ENCODE results near the gene CLDN6. TPM values are rescaled to one million over a fixed set of nuclear protein-coding genes. Genes with fewer than 3 reads are reported as not detected.

CLDN6 gene
- total RNA-seq, 1 experiment from 2014 or later, result 0.49 TPM

DNA sequence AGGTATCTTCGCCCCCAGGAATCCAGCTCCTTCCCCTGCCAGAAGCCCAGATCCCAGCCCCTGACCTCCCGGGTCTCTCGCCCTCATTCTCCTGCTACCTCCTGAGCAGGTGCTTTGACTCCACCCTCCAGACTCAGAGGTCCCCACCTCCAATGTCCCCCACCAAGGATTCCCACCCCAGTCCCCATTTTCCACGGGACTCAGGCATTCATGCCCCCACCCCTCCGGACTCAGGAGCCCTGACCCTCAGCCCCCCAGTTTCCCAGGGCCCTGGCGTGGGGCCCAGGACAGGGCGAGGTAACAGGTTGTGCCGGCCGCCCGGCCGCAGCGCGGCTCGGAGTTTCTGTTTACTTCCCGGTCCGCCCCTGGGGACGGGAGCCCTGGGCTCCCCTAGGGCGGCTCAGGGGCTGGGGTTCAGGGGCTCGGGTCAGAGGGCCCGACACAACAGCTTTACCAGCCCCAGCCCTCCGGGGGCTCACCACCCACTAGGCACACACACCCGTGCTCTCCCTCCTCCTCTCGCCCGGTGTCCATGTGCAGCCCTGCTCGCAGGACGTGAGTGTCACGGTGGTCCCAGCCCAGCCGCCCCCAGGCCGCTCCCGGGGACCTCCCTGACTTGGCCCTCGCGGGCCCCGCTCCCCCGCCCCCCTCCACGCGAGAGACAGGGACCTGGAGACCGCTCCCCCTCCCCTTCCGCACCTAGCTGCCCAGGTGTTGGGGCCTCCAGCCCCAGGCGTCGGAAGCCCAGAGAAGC, 18.2 kb upstream of the CLDN6 start:
- Histone ChIP-seq H3K9ac (ENCODE audit: low read length) (peak overlapping the region; percentile 75), H2AFZ (ENCODE audit: low read depth, low read length, poor library complexity, severe bottlenecking) (no peak overlapping the region), H3K27me3 (ENCODE audit: insufficient read depth, low read length) (no peaks in the 10 kb centered on the region), H3K4me1 (ENCODE audit: control insufficient read depth in 1 of 2, insufficient read depth in 2 of 2, low read length in 2 of 2) (peaks cover 15 to 52% of the 10 kb centered on the region in 2 experiments), H3K9me2 (ENCODE audit: insufficient read depth) (no peaks in the 10 kb centered on the region), H3K4me3 (replicated peaks in 1 of 2; ENCODE audit: low read depth in 1 of 2, low read length in 2 of 2) (peak overlapping the region; percentile 61 to 76), H3K79me2 (ENCODE audit: insufficient read depth, low read length) (no peaks in the 10 kb centered on the region), H3K36me3 (ENCODE audit: control insufficient read depth in 1 of 2, insufficient read depth in 2 of 2, low read length in 2 of 2) (no peaks in the 10 kb centered on the region), H3K27ac (ENCODE audit: low read depth, low read length) (peak overlapping the region; percentile 26; the same call in 1 of the 2 replicates), H3K4me2 (ENCODE audit: low read length) (peak overlapping the region; percentile 95), H3K9me3 (ENCODE audit: control insufficient read depth in 1 of 2, insufficient read depth in 1 of 2, low read depth in 1 of 2, low read length in 2 of 2) (no peaks in the 10 kb centered on the region), H4K20me1 (ENCODE audit: insufficient read depth) (no peaks in the 10 kb centered on the region)
- CTCF ChIA-PET, result interaction anchor here (1.1 kb wide), 1 partner anchor 9 kb away, joined by 3 read pairs; no protein-coding TSS in a partner anchor
- RAD21 ChIA-PET (ENCODE audit: low non-redundant PET in 1 of 2, low total read pairs in 2 of 2, uncharacterized antibody in 2 of 2, unreplicated experiment in 2 of 2), result no interaction called here
- TF ChIP-seq YY1 (IDR thresholded peaks at IDR 0.05; ENCODE audit: extremely low read depth, insufficient replicate concordance, low read depth, low read length) (no peak), FOSL1 (IDR thresholded peaks at IDR 0.05; ENCODE audit: low read depth) (no peak), POLR2A (IDR thresholded peaks at IDR 0.05; ENCODE audit: borderline replicate concordance, extremely low read depth, insufficient read depth, insufficient read length) (no peak), ZNF274 (IDR thresholded peaks at IDR 0.05; ENCODE audit: low read depth, low read length) (no peak), SRF (IDR thresholded peaks at IDR 0.05; ENCODE audit: low read depth) (no peak), EZH2phosphoT487 (IDR thresholded peaks at IDR 0.05; ENCODE audit: borderline replicate concordance) (no peak), TCF7L2 (IDR thresholded peaks at IDR 0.05; ENCODE audit: borderline replicate concordance, extremely low read depth, insufficient read depth, insufficient read length) (no peak), EZH2 (IDR thresholded peaks at IDR 0.05) (no peak), SIN3A (IDR thresholded peaks at IDR 0.05; ENCODE audit: low read depth) (no peak)
- TF ChIP-seq, protein P1, sequence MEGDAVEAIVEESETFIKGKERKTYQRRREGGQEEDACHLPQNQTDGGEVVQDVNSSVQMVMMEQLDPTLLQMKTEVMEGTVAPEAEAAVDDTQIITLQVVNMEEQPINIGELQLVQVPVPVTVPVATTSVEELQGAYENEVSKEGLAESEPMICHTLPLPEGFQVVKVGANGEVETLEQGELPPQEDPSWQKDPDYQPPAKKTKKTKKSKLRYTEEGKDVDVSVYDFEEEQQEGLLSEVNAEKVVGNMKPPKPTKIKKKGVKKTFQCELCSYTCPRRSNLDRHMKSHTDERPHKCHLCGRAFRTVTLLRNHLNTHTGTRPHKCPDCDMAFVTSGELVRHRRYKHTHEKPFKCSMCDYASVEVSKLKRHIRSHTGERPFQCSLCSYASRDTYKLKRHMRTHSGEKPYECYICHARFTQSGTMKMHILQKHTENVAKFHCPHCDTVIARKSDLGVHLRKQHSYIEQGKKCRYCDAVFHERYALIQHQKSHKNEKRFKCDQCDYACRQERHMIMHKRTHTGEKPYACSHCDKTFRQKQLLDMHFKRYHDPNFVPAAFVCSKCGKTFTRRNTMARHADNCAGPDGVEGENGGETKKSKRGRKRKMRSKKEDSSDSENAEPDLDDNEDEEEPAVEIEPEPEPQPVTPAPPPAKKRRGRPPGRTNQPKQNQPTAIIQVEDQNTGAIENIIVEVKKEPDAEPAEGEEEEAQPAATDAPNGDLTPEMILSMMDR (IDR thresholded peaks at IDR 0.05 in 2 of 3, conservative IDR thresholded peaks at IDR 0.05 in 1 of 3; ENCODE audit: borderline replicate concordance in 1 of 3, insufficient read depth in 1 of 3, low read depth in 2 of 3, low read length in 2 of 3), result no peak
- TF ChIP-seq, protein P2, sequence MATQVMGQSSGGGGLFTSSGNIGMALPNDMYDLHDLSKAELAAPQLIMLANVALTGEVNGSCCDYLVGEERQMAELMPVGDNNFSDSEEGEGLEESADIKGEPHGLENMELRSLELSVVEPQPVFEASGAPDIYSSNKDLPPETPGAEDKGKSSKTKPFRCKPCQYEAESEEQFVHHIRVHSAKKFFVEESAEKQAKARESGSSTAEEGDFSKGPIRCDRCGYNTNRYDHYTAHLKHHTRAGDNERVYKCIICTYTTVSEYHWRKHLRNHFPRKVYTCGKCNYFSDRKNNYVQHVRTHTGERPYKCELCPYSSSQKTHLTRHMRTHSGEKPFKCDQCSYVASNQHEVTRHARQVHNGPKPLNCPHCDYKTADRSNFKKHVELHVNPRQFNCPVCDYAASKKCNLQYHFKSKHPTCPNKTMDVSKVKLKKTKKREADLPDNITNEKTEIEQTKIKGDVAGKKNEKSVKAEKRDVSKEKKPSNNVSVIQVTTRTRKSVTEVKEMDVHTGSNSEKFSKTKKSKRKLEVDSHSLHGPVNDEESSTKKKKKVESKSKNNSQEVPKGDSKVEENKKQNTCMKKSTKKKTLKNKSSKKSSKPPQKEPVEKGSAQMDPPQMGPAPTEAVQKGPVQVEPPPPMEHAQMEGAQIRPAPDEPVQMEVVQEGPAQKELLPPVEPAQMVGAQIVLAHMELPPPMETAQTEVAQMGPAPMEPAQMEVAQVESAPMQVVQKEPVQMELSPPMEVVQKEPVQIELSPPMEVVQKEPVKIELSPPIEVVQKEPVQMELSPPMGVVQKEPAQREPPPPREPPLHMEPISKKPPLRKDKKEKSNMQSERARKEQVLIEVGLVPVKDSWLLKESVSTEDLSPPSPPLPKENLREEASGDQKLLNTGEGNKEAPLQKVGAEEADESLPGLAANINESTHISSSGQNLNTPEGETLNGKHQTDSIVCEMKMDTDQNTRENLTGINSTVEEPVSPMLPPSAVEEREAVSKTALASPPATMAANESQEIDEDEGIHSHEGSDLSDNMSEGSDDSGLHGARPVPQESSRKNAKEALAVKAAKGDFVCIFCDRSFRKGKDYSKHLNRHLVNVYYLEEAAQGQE (IDR thresholded peaks at IDR 0.05; ENCODE audit: low read depth), result no peak
- peak; percentile 29 for ATAC-seq
- POLR2A ChIA-PET, result no interaction called here
- BruUV-seq (replicated peaks), result no TSS peak
- DNase-seq (ENCODE audit: low read depth, low spot score), result no peak
- intact Hi-C loops (cut with micrococcal nuclease), result no loop called here

Data from HCT116 (cell line).